SK-N-MC (cell line): ENCODE results near the gene KCNMA1.

Experiments used
- EZH2 ChIP-seq: fragments of 200-600 bp; sonication (generic); IDR thresholded peaks from one replicate; pipeline ENCODE4 v1.6.1; 2017; ENCODE audit warnings: antibody characterized with exemption
- POLR2AphosphoS5 ChIP-seq: IDR thresholded peaks from 2 replicates; pipeline ENCODE4 v1.6.1; 2012; ENCODE audit warnings: mild to moderate bottlenecking, low read depth, low read length, borderline replicate concordance

- TF ChIP-seq POLR2AphosphoS5, result no peak
- TF ChIP-seq EZH2, result no peak
Measured at GRCh38 chr10:77043420-77043763, 594.2 kb downstream of the KCNMA1 start.
